Brain microvascular endothelial cell (primary cell): Measurements from ENCODE around the gene MSANTD3.
A peak's percentile ranks its signal among the peaks of the same experiment; 100 is the strongest.
"Not testable (repeated sequence)": the region's sequence is repeated elsewhere in the genome, so short reads cannot be mapped to it uniquely, and the experiment has no call there.

Experiments used
- DNase-seq: peaks from one replicate; pipeline ENCODE4 v3.0.0-alpha.2; 2020
- H3K27ac ChIP-seq: fragments of 250-450 bp; sonication (Bioruptor Pico); 2 replicates; pipeline ENCODE4 v1.5.1; 2020; ENCODE audit warnings: mild to moderate bottlenecking, moderate library complexity
- H3K27me3 ChIP-seq: fragments of 250-450 bp; sonication (Bioruptor Pico); replicated peaks from 2 replicates; pipeline ENCODE4 v1.5.1; 2020; ENCODE audit warnings: mild to moderate bottlenecking
- H3K36me3 ChIP-seq: fragments of 250-450 bp; sonication (Bioruptor Pico); replicated peaks from 2 replicates; pipeline ENCODE4 v1.5.1; 2020; ENCODE audit warnings: mild to moderate bottlenecking
- H3K4me3 ChIP-seq: 2 replicates; pipeline ENCODE4 v1.5.1; 2011; ENCODE audit warnings: low read depth, mild to moderate bottlenecking, control low read depth, low read length, moderate library complexity
- CTCF ChIP-seq: IDR thresholded peaks from 2 replicates; pipeline ENCODE4 v1.5.1; 2011; ENCODE audit warnings: low read depth, mild to moderate bottlenecking, moderate library complexity, low read length, control low read depth, inconsistent platforms; ENCODE audit errors: missing control alignments
- in situ Hi-C: cut with HindIII; loops from 2 replicates; pipeline ENCODE4 v1.10.0; 2017; ENCODE audit warnings: low sequenced_read_pairs, low pct_ligation_motif_present

MSANTD3 gene

GRCh38 chr9:100426530-100427365 lies at the start of gene MSANTD3:
Gene MSANTD3, plus strand, starts transcription at chr9:100427143. Its CDS starts 14,796 bp downstream, at chr9:100441939.
- TF ChIP-seq CTCF, result no peak
- Histone ChIP-seq H3K27ac (peak within 1 kb of the TSS; percentile 96), H3K4me3 (peak within 1 kb of the TSS; percentile 77), H3K36me3 (no peaks in the 10 kb centered on the region), H3K27me3 (no peaks in the 10 kb centered on the region)
- DNase-seq, result peak; percentile 73
- in situ Hi-C loops, result no loop called here

- no peak for TF ChIP-seq CTCF
- in situ Hi-C loops, result no loop called here
- H3K27ac ChIP-seq, result peak overlapping the region; percentile 81
- H3K4me3 ChIP-seq, result no peak overlapping the region
- peak; percentile 78 for DNase-seq
- no peaks in the 10 kb centered on the region for H3K36me3 ChIP-seq
- H3K27me3 ChIP-seq, result no peaks in the 10 kb centered on the region
Observed at GRCh38 chr9:100379862-100380261, 47.1 kb upstream of the MSANTD3 start.

DNA sequence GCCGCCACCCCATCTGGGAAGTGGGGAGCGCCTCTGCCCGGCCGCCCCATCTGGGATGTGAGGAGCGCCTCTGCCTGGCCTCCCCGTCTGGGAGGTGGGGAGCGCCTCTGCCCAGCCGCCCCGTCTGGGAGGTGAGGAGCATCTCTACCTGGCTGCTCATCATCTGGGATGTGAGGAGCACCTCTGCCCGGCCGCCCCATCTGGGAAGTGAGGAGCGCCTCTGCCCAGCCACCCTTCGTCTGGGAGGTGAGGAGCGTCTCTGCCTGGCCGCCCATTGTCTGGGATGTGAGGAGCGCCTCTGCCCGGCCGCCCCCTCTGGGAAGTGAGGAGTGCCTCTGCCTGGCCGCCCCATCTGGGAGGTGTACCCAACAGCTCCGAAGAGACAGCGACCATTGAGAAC lies 34.0 kb upstream of the MSANTD3 start:
- H3K27ac ChIP-seq, in situ Hi-C loops, H3K36me3 ChIP-seq, H3K27me3 ChIP-seq, DNase-seq, H3K4me3 ChIP-seq: not testable (repeated sequence)

GRCh38 chr9:100394032-100394695 lies 32.8 kb upstream of the MSANTD3 start:
- Histone ChIP-seq H3K27ac (no peak overlapping the region), H3K4me3 (no peak overlapping the region), H3K36me3 (no peaks in the 10 kb centered on the region), H3K27me3 (no peaks in the 10 kb centered on the region)
- in situ Hi-C loops, result no loop called here
- TF ChIP-seq CTCF, result no peak
- DNase-seq, result no peak

- no peak for TF ChIP-seq CTCF
- in situ Hi-C loops, result no loop called here
- H3K27me3 ChIP-seq, result no peaks in the 10 kb centered on the region
- DNase-seq, result no peak
- no peak overlapping the region for H3K4me3 ChIP-seq
- H3K27ac ChIP-seq, result no peak overlapping the region
- H3K36me3 ChIP-seq, result no peaks in the 10 kb centered on the region
Observed at GRCh38 chr9:100394816-100395215, 32.1 kb upstream of the MSANTD3 start.

- in situ Hi-C loops, result no loop called here
- DNase-seq, result no peak
- Histone ChIP-seq H3K36me3 (no peaks in the 10 kb centered on the region), H3K27me3 (no peaks in the 10 kb centered on the region), H3K4me3 (no peak overlapping the region), H3K27ac (no peak overlapping the region)
- TF ChIP-seq CTCF, result no peak
Observed at GRCh38 chr9:100396769-100397168, 30.2 kb upstream of the MSANTD3 start.
